Neural progenitor cell (in vitro differentiated cells): ENCODE data around the gene BAIAP3. TPM values are rescaled to one million over a fixed set of nuclear protein-coding genes. Genes with fewer than 3 reads are reported as not detected.

Source experiments
- DNase-seq: peaks from one replicate; pipeline ENCODE4 v3.0.0-alpha.2; 2016; ENCODE audit warnings: low spot score
- H2AFZ ChIP-seq: fragments of 200-600 bp; sonication (generic); replicated peaks from 2 replicates; pipeline ENCODE4 v1.6.1; 2016; ENCODE audit warnings: antibody characterized with exemption
- H3F3A ChIP-seq: fragments of 200-600 bp; sonication (generic); 2 replicates; pipeline ENCODE4 v1.6.1; 2016; ENCODE audit warnings: antibody characterized with exemption, low read depth
- H3K27ac ChIP-seq: fragments of 200-600 bp; sonication (generic); 2 replicates; pipeline ENCODE4 v1.5.1; 2016; ENCODE audit warnings: mild to moderate bottlenecking
- H3K27me3 ChIP-seq: fragments of 200-600 bp; sonication (generic); 2 replicates; pipeline ENCODE4 v1.6.1; 2016; ENCODE audit warnings: mild to moderate bottlenecking, moderate library complexity
- H3K36me3 ChIP-seq: fragments of 200-600 bp; sonication (generic); 2 replicates; pipeline ENCODE4 v1.5.1; 2016
- H3K4me1 ChIP-seq: fragments of 200-600 bp; sonication (generic); 2 replicates; pipeline ENCODE4 v1.6.1; 2016; ENCODE audit warnings: mixed run types
- H3K4me2 ChIP-seq: fragments of 200-600 bp; sonication (generic); 2 replicates; pipeline ENCODE4 v1.6.1; 2016
- H3K4me3 ChIP-seq: fragments of 200-600 bp; sonication (generic); 2 replicates; pipeline ENCODE4 v1.5.1; 2016
- H3K79me2 ChIP-seq: fragments of 200-600 bp; sonication (generic); 2 replicates; pipeline ENCODE4 v1.6.1; 2016; ENCODE audit warnings: low read depth
- H3K9ac ChIP-seq: fragments of 200-600 bp; sonication (generic); 2 replicates; pipeline ENCODE4 v1.6.1; 2016
- H3K9me3 ChIP-seq: fragments of 200-600 bp; sonication (generic); 2 replicates; pipeline ENCODE4 v1.5.1; 2016; ENCODE audit warnings: low read depth
- H4K20me1 ChIP-seq: fragments of 200-600 bp; sonication (generic); 2 replicates; pipeline ENCODE4 v1.6.1; 2016; ENCODE audit warnings: low read depth
- H3K27ac Mint-ChIP-seq: 3 replicates; pipeline ENCODE4 v1.8.0; 2021; ENCODE audit warnings: mixed read lengths
- H3K27me3 Mint-ChIP-seq: 2 replicates; pipeline ENCODE4 v1.8.0; 2022; ENCODE audit warnings: low read depth, mild to moderate bottlenecking, inconsistent platforms, moderate library complexity, mixed read lengths; ENCODE audit not compliant: insufficient read depth
- H3K36me3 Mint-ChIP-seq: 3 replicates; pipeline ENCODE4 v1.8.0; 2021; ENCODE audit warnings: mixed read lengths
- H3K4me1 Mint-ChIP-seq: 3 replicates; pipeline ENCODE4 v1.8.0; 2021; ENCODE audit warnings: mixed read lengths
- H3K4me3 Mint-ChIP-seq: 3 replicates; pipeline ENCODE4 v1.8.0; 2021; ENCODE audit warnings: mild to moderate bottlenecking, moderate library complexity, mixed read lengths
- H3K9me3 Mint-ChIP-seq: 3 replicates; pipeline ENCODE4 v1.8.0; 2020; ENCODE audit warnings: mixed read lengths
- EZH2 ChIP-seq: fragments of 200-600 bp; sonication (generic); IDR thresholded peaks from 2 replicates; pipeline ENCODE4 v1.6.1; 2017; ENCODE audit warnings: antibody characterized with exemption, mild to moderate bottlenecking, moderate library complexity
- EZH2phosphoT487 ChIP-seq: fragments of 200-600 bp; sonication (generic); IDR thresholded peaks from 2 replicates; pipeline ENCODE4 v1.6.1; 2017; ENCODE audit warnings: antibody characterized with exemption
- total RNA-seq: library from RNA; depleted of rRNA; stranded (reverse); fragments of >200 nt; gene quantifications from 2 replicates; pipeline ENCODE4 v1.2.3, GENCODE V29; 2015; ENCODE audit warnings: low replicate concordance
- TF ChIP-seq, protein P1 (sequence below): fragments of 200-600 bp; sonication (generic); IDR thresholded peaks from 2 replicates; pipeline ENCODE4 v1.5.1; 2017; ENCODE audit warnings: antibody characterized with exemption, mild to moderate bottlenecking

Gene BAIAP3
- total RNA-seq, 1 donor from 2014 or later, result 0.34 TPM

DNA sequence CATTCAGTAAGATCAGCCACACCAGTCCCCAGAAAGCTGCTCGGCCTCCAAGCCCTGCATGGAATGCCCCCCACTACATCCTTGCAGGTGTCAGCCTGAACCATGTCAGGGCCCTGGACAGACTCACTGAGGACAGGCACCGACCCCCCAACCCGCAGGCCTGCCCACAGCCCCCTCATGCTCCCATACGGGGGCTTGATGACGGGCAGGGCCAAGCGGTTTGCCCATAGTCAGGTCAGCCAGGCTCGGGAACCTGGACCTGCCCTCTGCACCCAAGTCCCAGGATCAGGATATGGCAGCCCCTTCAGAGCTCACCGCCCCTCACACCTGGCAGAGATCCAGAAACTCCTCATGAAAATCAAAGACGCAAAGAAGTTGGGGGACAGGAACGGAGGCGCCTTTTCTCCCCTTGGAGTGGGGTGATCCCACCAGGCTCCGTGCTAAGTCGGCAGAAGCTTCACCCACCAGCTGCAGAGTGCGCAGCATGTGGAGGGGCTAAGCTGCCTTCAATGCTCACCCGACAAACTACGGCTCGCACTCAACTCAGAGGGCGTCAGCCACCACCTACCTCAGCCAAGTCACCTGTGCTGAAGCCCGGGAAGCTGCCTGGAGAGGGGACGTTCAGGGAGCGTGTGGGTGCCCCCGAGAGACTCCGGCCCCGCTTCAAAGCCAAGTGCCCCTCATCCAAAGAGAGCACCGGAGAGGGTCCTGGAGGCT is 44.8 kb downstream of the BAIAP3 start:
- Histone ChIP-seq H3K4me3 (peak overlapping the region; percentile 80), H2AFZ (no peak overlapping the region), H4K20me1 (peaks cover 37% of the 10 kb centered on the region), H3K27ac (no peak overlapping the region), H3K79me2 (peaks cover 15% of the 10 kb centered on the region), H3K9ac (no peak overlapping the region), H3K27me3 (peaks cover 20% of the 10 kb centered on the region), H3K4me2 (peak overlapping the region; percentile 99), H3K4me1 (peaks cover 4% of the 10 kb centered on the region), H3K9me3 (no peaks in the 10 kb centered on the region), H3F3A (peaks cover 11% of the 10 kb centered on the region), H3K36me3 (no peaks in the 10 kb centered on the region)
- H3K27me3 Mint-ChIP-seq, result peaks cover 7% of the 10 kb centered on the region
- H3K36me3 Mint-ChIP-seq, result peaks cover 3% of the 10 kb centered on the region
- H3K4me3 Mint-ChIP-seq, result peak overlapping the region; percentile 83
- H3K4me1 Mint-ChIP-seq, result peaks cover 13% of the 10 kb centered on the region
- H3K9me3 Mint-ChIP-seq, result no peaks in the 10 kb centered on the region
- DNase-seq, result no peak
- TF ChIP-seq EZH2phosphoT487 (no peak), EZH2 (no peak)
- TF ChIP-seq, protein P1, sequence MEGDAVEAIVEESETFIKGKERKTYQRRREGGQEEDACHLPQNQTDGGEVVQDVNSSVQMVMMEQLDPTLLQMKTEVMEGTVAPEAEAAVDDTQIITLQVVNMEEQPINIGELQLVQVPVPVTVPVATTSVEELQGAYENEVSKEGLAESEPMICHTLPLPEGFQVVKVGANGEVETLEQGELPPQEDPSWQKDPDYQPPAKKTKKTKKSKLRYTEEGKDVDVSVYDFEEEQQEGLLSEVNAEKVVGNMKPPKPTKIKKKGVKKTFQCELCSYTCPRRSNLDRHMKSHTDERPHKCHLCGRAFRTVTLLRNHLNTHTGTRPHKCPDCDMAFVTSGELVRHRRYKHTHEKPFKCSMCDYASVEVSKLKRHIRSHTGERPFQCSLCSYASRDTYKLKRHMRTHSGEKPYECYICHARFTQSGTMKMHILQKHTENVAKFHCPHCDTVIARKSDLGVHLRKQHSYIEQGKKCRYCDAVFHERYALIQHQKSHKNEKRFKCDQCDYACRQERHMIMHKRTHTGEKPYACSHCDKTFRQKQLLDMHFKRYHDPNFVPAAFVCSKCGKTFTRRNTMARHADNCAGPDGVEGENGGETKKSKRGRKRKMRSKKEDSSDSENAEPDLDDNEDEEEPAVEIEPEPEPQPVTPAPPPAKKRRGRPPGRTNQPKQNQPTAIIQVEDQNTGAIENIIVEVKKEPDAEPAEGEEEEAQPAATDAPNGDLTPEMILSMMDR, result no peak
- no peak overlapping the region for H3K27ac Mint-ChIP-seq

DNA sequence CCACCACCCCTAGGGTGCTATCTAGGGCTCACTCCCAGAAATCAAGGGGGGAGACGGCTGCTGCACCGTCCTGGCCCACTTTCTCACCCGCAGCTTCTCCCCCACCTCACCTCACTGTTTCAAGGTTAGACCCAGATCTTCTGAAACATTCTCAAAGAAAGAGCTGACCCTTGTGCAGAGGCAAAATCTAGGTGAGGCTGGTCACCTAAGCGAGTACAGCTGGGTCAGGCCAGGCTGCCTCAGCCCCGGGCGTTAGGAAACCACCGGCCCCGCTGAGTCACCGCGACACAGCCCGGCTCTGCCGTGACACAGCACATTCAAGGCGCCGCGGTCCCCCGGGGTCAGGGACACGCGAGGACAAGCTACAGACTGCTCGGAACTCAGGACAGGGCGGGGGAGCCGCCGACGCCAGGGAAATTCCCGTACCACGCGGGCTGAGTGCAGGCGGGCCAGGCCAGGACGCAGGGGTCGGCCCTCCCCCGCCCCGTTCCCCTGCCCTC is 45.4 kb downstream of the BAIAP3 start:
- Histone ChIP-seq H3F3A (peaks cover 11% of the 10 kb centered on the region), H3K4me3 (peak overlapping the region; percentile 80), H3K27me3 (peaks cover 20% of the 10 kb centered on the region), H3K4me1 (peaks cover 4% of the 10 kb centered on the region), H3K79me2 (peaks cover 15% of the 10 kb centered on the region), H4K20me1 (peaks cover 37% of the 10 kb centered on the region), H3K9ac (peak overlapping the region; percentile 40), H3K27ac (no peak overlapping the region), H3K4me2 (peak overlapping the region; percentile 99), H2AFZ (no peak overlapping the region), H3K36me3 (no peaks in the 10 kb centered on the region), H3K9me3 (no peaks in the 10 kb centered on the region)
- DNase-seq, result peak; percentile 65
- TF ChIP-seq, protein P1, result no peak
- TF ChIP-seq EZH2phosphoT487, result no peak
- TF ChIP-seq EZH2, result no peak
- Mint-ChIP-seq H3K4me1 (peaks cover 13% of the 10 kb centered on the region), H3K27ac (no peak overlapping the region), H3K27me3 (peaks cover 7% of the 10 kb centered on the region), H3K36me3 (peaks cover 3% of the 10 kb centered on the region), H3K9me3 (no peaks in the 10 kb centered on the region), H3K4me3 (peak overlapping the region; percentile 83)

DNA sequence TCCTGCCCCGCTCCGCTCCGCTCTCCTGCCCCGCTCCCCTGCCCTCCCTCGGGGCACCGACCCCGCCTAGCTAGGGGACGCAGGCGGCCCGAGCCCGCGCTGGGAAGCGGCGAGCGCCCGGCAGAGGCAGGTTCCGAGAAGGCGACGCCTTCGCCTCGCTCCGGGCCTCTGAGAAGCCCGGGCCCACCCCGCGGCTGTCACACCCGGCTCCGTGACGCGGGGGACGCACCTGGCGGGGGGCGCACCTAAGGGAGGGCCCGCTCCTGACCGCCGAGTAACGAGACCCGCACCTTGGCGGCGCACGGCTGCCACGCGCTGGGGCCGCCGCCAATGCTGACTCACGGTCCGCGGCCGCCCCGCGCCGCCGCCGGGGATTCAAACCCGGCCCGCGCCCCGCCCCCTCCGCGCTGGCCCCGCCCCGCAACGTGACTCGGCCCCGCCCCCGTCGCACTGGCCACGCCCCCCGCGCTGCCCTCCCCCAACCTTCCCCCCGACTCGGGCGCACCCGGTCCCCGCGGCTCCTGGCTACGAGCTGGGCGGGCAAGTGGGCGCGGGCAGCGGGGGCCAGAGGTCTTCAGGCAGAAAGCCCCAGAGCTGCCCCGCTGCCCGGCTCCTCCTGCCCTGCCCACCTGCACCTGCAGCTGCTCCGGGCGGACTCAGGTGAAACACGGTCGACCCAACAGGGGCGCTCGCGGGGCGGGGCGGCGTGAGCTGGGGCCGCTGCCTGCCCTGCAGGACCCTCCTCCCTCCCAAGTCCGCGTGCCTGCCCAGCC is 46.0 kb downstream of the BAIAP3 start:
- peak overlapping the region; percentile 82 for H2AFZ ChIP-seq
- H3K9me3 Mint-ChIP-seq, result no peaks in the 10 kb centered on the region
- peaks cover 37% of the 10 kb centered on the region for H4K20me1 ChIP-seq
- TF ChIP-seq, protein P1, result peak; percentile 36
- TF ChIP-seq EZH2 (peak; percentile 31), EZH2phosphoT487 (no peak)
- peaks cover 13% of the 10 kb centered on the region for H3K4me1 Mint-ChIP-seq
- peak overlapping the region; percentile 80 for H3K4me3 ChIP-seq
- peak overlapping the region; percentile 40 for H3K9ac ChIP-seq
- H3K27ac ChIP-seq, result no peak overlapping the region
- no peak overlapping the region for H3K27ac Mint-ChIP-seq
- peaks cover 11% of the 10 kb centered on the region for H3F3A ChIP-seq
- H3K4me2 ChIP-seq, result peak overlapping the region; percentile 99
- H3K4me3 Mint-ChIP-seq, result peak overlapping the region; percentile 88
- H3K9me3 ChIP-seq, result no peaks in the 10 kb centered on the region
- H3K4me1 ChIP-seq, result peaks cover 4% of the 10 kb centered on the region
- no peaks in the 10 kb centered on the region for H3K36me3 ChIP-seq
- H3K27me3 Mint-ChIP-seq, result peaks cover 7% of the 10 kb centered on the region
- H3K27me3 ChIP-seq, result peaks cover 20% of the 10 kb centered on the region
- peaks cover 15% of the 10 kb centered on the region for H3K79me2 ChIP-seq
- peak; percentile 92 for DNase-seq
- peaks cover 3% of the 10 kb centered on the region for H3K36me3 Mint-ChIP-seq
